MM.1S (cell line): ENCODE results near the gene RSPH1.

Experiments used
- CTCF ChIP-seq: fragments of 300-600 bp; sonication (generic); IDR thresholded peaks from 2 replicates; pipeline ENCODE4 v1.5.1; 2016; ENCODE audit warnings: antibody characterized with exemption, low read length, mixed read lengths
- EZH2 ChIP-seq: fragments of 300-600 bp; sonication (generic); optimal IDR thresholded peaks from 2 replicates; pipeline ENCODE3; 2017; ENCODE audit warnings: low read depth, mild to moderate bottlenecking, antibody characterized with exemption, low read length, mixed read lengths
- EZH2phosphoT487 ChIP-seq: fragments of 300-600 bp; sonication (generic); IDR thresholded peaks from 2 replicates; pipeline ENCODE4 v1.6.1; 2018; ENCODE audit warnings: antibody characterized with exemption, low read length

DNA sequence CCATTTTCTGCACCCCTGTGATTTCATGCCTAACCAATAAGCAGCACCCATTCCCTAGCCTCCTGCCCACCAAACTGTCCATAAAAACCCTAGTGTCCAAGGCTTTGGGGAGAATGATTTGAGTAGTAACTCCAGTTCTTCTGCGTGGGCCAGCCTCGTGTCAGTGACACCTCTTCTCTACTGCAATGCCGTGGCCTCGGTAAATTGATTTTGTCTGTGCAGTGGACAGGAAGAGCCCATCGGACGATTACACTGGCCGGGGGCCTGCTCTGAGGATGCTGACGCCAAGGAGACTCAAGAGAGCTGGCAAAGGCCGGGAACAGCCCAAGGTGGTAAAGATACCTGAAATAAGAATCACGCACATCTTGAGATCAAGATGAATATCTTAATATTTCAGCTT, 29.3 kb downstream of the RSPH1 start:
- no peak for TF ChIP-seq CTCF
- no peak for TF ChIP-seq EZH2
- TF ChIP-seq EZH2phosphoT487: no peak
